GM12875 (cell line): Measurements from ENCODE around the gene ETV6.

Experiments used
- H3K4me3 ChIP-seq: one replicate; pipeline ENCODE4 v1.5.1; 2011; ENCODE audit warnings: low read depth, low read length, control low read depth
- CTCF ChIP-seq: IDR thresholded peaks from 2 replicates; pipeline ENCODE4 v1.5.1; 2011; ENCODE audit warnings: low read depth, mild to moderate bottlenecking, control low read depth, inconsistent platforms, low read length, moderate library complexity, borderline replicate concordance; ENCODE audit not compliant: insufficient read depth

The ETV6 gene

GRCh38 chr12:11793921-11794710 is 144.6 kb downstream of the ETV6 start:
- no peak for TF ChIP-seq CTCF
- no peak overlapping the region for H3K4me3 ChIP-seq

- H3K4me3 ChIP-seq, result no peak overlapping the region
- TF ChIP-seq CTCF, result no peak
These were observed 145.3 kb downstream of the ETV6 start for GRCh38 chr12:11794751-11795150.

- H3K4me3 ChIP-seq, result no peak overlapping the region
- TF ChIP-seq CTCF, result no peak
These were observed 145.9 kb downstream of the ETV6 start for GRCh38 chr12:11795192-11795912.

GRCh38 chr12:11795913-11796459 is 146.5 kb downstream of the ETV6 start:
- no peak for TF ChIP-seq CTCF
- no peak overlapping the region for H3K4me3 ChIP-seq

GRCh38 chr12:11797317-11797913 is 147.9 kb downstream of the ETV6 start:
- no peak for TF ChIP-seq CTCF
- H3K4me3 ChIP-seq, result no peak overlapping the region

- no peak overlapping the region for H3K4me3 ChIP-seq
- TF ChIP-seq CTCF, result no peak
These were observed 148.7 kb downstream of the ETV6 start for GRCh38 chr12:11798006-11798708.
